Posterior cingulate gyrus (tissue), 11 donors: ENCODE data around the gene ENPP4.

Experiments used
- DNase-seq, 10 donors: peaks; one replicate each; pipeline versions ENCODE4 v3.0.0 to v3.0.0-alpha.2; 2020 to 2021; ENCODE audit warnings: mixed read lengths in 3 of 10
- intact Hi-C: fragments of 100-400 bp; cut with DNase I; formaldehyde crosslinking; loops from one replicate; pipeline ENCODE4 v1.15.1; 2023

Gene ENPP4

DNA sequence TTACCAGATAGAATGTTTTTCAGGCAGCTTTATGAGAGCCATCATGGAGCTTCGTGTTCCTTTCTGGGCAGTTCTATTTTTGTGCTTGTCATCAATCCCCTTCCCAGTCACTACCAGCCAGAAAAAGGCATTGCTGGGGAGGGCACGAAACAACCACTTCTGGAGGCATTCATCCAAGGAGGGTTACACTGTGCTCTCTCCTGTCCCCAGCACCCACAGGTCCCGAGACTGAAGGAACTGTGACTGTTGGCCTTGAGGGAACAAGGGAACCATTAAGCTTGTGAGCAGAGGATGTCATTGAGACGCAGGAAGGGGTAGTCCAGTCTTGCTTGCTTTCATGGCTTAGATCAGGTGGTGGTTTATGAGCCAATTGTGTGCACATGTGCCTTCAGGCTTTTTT is 61.1 kb downstream of the ENPP4 start:
- intact Hi-C loops, result no loop called here
- no peak for DNase-seq

DNA sequence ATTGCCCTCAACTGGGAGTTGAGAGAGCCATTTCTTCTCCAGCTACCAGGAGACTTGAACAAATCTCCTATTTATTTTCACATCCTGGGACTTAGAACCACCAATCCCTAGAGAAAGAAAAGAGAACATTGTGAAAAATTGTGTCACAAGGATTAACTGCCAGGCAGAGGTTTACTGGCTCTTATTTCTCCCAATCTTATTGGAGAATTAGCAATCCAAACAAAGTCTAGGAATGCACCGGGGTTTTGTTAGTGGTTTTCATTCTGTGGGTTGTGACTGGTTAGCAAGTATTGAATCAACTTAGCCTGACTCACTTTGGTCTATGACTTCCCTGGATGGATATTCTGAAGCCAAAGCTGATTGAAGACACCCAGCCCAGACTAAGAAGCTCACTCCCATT is 62.2 kb downstream of the ENPP4 start:
- no peak for DNase-seq
- intact Hi-C loops, result no loop called here
